HG03558 (cell line): ENCODE measurements around the gene DNAJB4.
A peak's percentile ranks its signal among the peaks of the same experiment; 100 is the strongest.
"Not testable (repeated sequence)": the region's sequence is repeated elsewhere in the genome, so short reads cannot be mapped to it uniquely, and the experiment has no call there.

Experiments used
- ATAC-seq: cut with Tn5 transposase; IDR thresholded peaks from one replicate; pipeline ENCODE4 v1.9.1; 2021; ENCODE audit warnings: moderate number of reproducible peaks; ENCODE audit not compliant: unreplicated experiment; ENCODE audit errors: extremely low read depth

Gene DNAJB4

GRCh38 chr1:78058670-78059069 lies 53.9 kb downstream of the DNAJB4 start:
- ATAC-seq, result no peak

- peak; percentile 61 for ATAC-seq
Observed at GRCh38 chr1:78060857-78061563, 56.3 kb downstream of the DNAJB4 start.

- no peak for ATAC-seq
Observed at GRCh38 chr1:78061825-78062523, 57.2 kb downstream of the DNAJB4 start.

- not testable (repeated sequence) for ATAC-seq
Observed at GRCh38 chr1:78064886-78065285, 60.1 kb downstream of the DNAJB4 start.
